Mucosa of descending colon (tissue), 3 donors: ENCODE results near the gene KDM2A. TPM values are rescaled to one million over a fixed set of nuclear protein-coding genes. Genes with fewer than 3 reads are reported as not detected.

ENCODE experiments used
- ATAC-seq: fragments of 200-7000 bp; cut with Tn5 transposase; one replicate; pipeline ENCODE4 v1.9.1; 2020; ENCODE audit warnings: mild to moderate bottlenecking, moderate library complexity
- DNase-seq, 3 donors: peaks; one replicate each; pipeline ENCODE4 v3.0.0-alpha.2; 2020
- H3K36me3 ChIP-seq: fragments of 200-600 bp; one replicate; pipeline ENCODE4 v1.8.0; 2021; ENCODE audit warnings: low read depth, mild to moderate bottlenecking
- H3K4me1 ChIP-seq: fragments of 200-600 bp; one replicate; pipeline ENCODE4 v1.8.0; 2021; ENCODE audit warnings: low read depth, mild to moderate bottlenecking
- H3K4me3 ChIP-seq: fragments of 200-600 bp; one replicate; pipeline ENCODE4 v1.8.0; 2021; ENCODE audit warnings: mild to moderate bottlenecking
- H3K9me3 ChIP-seq: fragments of 200-600 bp; one replicate; pipeline ENCODE4 v1.8.0; 2021; ENCODE audit warnings: mild to moderate bottlenecking
- CTCF ChIP-seq: fragments of 200-600 bp; IDR thresholded peaks from one replicate; pipeline ENCODE4 v1.8.0; 2022; ENCODE audit warnings: antibody characterized with exemption, mild to moderate bottlenecking
- intact Hi-C, 2 donors: fragments of 100-400 bp; cut with DNase I in 1 of 2; cut with micrococcal nuclease in 1 of 2; formaldehyde crosslinking; loops; one replicate each; pipeline versions ENCODE4 v1.11.0 to v1.11.1; 2022; cut with DNase I, micrococcal nuclease
- total RNA-seq, 3 donors: library from RNA; stranded (reverse); fragmentation: NEBNext Ultra II Directional in 2 of 3; extraction: Animal tissue kit (Norgen Biotek cat#: 25700) in 2 of 3; gene quantifications; one replicate each; pipeline versions ENCODE4 v1.2.1 to v1.2.4, GENCODE V29; 2021 to 2023
- donor health status: DM: no; HTN: no; CAD: no; lungs with moderate emphysema.
- donor health status: DM: no; HTN: no; CAD: no.
- donor health status: DM: no; HTN: yes; CAD: no.

The KDM2A gene
- total RNA-seq, 3 donors from 2014 or later = 67.2 to 84.6 (median 77.1) TPM

GRCh38 chr11:67272327-67273259 is 153.5 kb downstream of the KDM2A start:
- intact Hi-C loops = no loop called here
- TF ChIP-seq CTCF = no peak
- H3K4me3 ChIP-seq = no peak overlapping the region
- no peaks in the 10 kb centered on the region for H3K36me3 ChIP-seq
- no peaks in the 10 kb centered on the region for H3K9me3 ChIP-seq
- peak in 1 of 3 donors; percentile 67 for DNase-seq
- peaks cover 93% of the 10 kb centered on the region for H3K4me1 ChIP-seq
- no peak for ATAC-seq

GRCh38 chr11:67273260-67273990 is 154.4 kb downstream of the KDM2A start:
- no peak for ATAC-seq
- Histone ChIP-seq H3K4me1 (peaks cover 93% of the 10 kb centered on the region), H3K36me3 (no peaks in the 10 kb centered on the region), H3K9me3 (no peaks in the 10 kb centered on the region), H3K4me3 (no peak overlapping the region)
- DNase-seq = peak in 1 of 3 donors; percentile 57
- TF ChIP-seq CTCF = no peak
- intact Hi-C loops = no loop called here

- Histone ChIP-seq H3K9me3 (no peaks in the 10 kb centered on the region), H3K4me3 (no peak overlapping the region), H3K4me1 (peaks cover 78% of the 10 kb centered on the region), H3K36me3 (peaks cover 3% of the 10 kb centered on the region)
- peak in 2 of 3 donors; percentile 31 to 70 for DNase-seq
- no peak for ATAC-seq
- intact Hi-C loops = no loop called here
- TF ChIP-seq CTCF = no peak
Measured at GRCh38 chr11:67274768-67275605, 155.9 kb downstream of the KDM2A start.

- ATAC-seq (no peak), DNase-seq (peak in 2 of 3 donors; percentile 30 to 55)
- Histone ChIP-seq H3K9me3 (no peaks in the 10 kb centered on the region), H3K4me3 (no peak overlapping the region), H3K4me1 (peaks cover 70% of the 10 kb centered on the region), H3K36me3 (peaks cover 3% of the 10 kb centered on the region)
- intact Hi-C loops = no loop called here
- no peak for TF ChIP-seq CTCF
Measured at GRCh38 chr11:67275606-67276409, 156.7 kb downstream of the KDM2A start.
